ENCODE results near the gene ZMIZ1. TPM values are rescaled to one million over a fixed set of nuclear protein-coding genes. Genes with fewer than 3 reads are reported as not detected.

Gene ZMIZ1
- total RNA-seq, 4 donors from 2014 or later: 71.9 to 104 (median 79.5) TPM

DNA sequence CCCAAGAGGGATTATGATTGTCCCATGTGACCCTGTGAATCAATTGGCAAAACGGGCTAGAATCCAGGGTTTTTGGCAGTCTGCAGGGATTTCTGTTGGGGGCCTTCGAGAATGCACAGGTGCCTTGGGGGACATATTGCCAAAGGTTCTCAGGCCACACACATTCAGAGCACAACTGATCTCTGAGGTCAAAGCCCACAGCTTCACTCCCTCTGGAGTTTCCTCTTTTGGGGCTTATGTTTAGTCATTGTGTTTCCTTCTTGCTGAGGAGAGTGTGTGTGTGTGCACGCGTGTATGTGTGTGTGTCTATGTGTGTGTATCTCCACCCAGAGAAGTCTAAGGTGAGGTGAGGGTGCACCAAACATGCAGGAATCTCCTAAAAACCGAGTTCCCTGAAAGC, 287.3 kb downstream of the ZMIZ1 start:
- TF ChIP-seq CTCF (IDR thresholded peaks at IDR 0.05) (no peak), EP300 (IDR thresholded peaks at IDR 0.05) (no peak), POLR2A (IDR thresholded peaks at IDR 0.05) (no peak), POLR2AphosphoS5 (IDR thresholded peaks at IDR 0.05) (no peak)
- Histone ChIP-seq H3K27ac (no peak overlapping the region), H3K9me3 (no peaks in the 10 kb centered on the region), H3K4me3 (no peak overlapping the region), H3K27me3 (no peaks in the 10 kb centered on the region), H3K36me3 (peaks cover 46% of the 10 kb centered on the region), H3K4me1 (no peaks in the 10 kb centered on the region)
- peak in 1 of 2 donors; percentile 44 for DNase-seq (ENCODE audit: low spot score in 2 of 2)
- WGBS: 94% methylated on average over 5 of the region's 5 CpGs

DNA sequence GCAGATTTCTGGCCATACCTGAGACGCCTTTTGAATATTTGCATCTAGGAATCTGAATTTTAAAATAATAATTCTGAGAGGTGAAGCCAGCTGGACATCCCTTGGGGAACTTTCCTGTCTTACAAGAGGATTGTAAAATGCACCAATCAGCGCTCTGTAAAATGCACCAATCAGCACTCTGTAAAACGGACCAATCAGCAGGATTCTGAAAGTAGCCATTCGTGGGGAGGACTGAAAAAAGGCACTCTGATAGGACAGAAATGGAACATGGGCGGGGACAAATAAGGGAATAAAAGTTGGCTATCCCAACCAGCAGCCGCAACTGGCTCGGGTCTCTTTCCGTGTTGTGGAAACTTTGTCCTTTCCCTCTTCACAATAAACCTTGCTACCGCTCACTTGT, 288.4 kb downstream of the ZMIZ1 start:
- peaks cover 35% of the 10 kb centered on the region for H3K36me3 ChIP-seq
- TF ChIP-seq POLR2A (IDR thresholded peaks at IDR 0.05): no peak
- 97% methylated on average over 9 of the region's 9 CpGs for WGBS
- H3K4me3 ChIP-seq: no peak overlapping the region
- H3K4me1 ChIP-seq: no peaks in the 10 kb centered on the region
- no peaks in the 10 kb centered on the region for H3K27me3 ChIP-seq
- no peak for DNase-seq (ENCODE audit: low spot score in 2 of 2)
- no peak overlapping the region for H3K27ac ChIP-seq
- no peaks in the 10 kb centered on the region for H3K9me3 ChIP-seq

GRCh38 chr10:79358811-79359210, 290.0 kb downstream of the ZMIZ1 start:
- TF ChIP-seq CTCF (IDR thresholded peaks at IDR 0.05) (no peak), POLR2AphosphoS5 (IDR thresholded peaks at IDR 0.05) (no peak), EP300 (IDR thresholded peaks at IDR 0.05) (no peak), POLR2A (IDR thresholded peaks at IDR 0.05) (no peak)
- Histone ChIP-seq H3K27ac (no peak overlapping the region), H3K9me3 (no peaks in the 10 kb centered on the region), H3K4me1 (no peaks in the 10 kb centered on the region), H3K4me3 (no peak overlapping the region), H3K36me3 (peaks cover 19% of the 10 kb centered on the region), H3K27me3 (no peaks in the 10 kb centered on the region)
- peak in 1 of 2 donors; percentile 11 for DNase-seq (ENCODE audit: low spot score in 2 of 2)
- 64% methylated on average over 5 of the region's 5 CpGs for WGBS

GRCh38 chr10:79359816-79360498, 291.2 kb downstream of the ZMIZ1 start:
- H3K36me3 ChIP-seq: peaks cover 10% of the 10 kb centered on the region
- no peak overlapping the region for H3K27ac ChIP-seq
- WGBS: 92% methylated on average over 6 of the region's 6 CpGs
- H3K9me3 ChIP-seq: no peaks in the 10 kb centered on the region
- no peaks in the 10 kb centered on the region for H3K27me3 ChIP-seq
- H3K4me3 ChIP-seq: no peak overlapping the region
- H3K4me1 ChIP-seq: no peaks in the 10 kb centered on the region
- peak in 1 of 2 donors; percentile 13 for DNase-seq (ENCODE audit: low spot score in 2 of 2)
- no peak for TF ChIP-seq EP300 (IDR thresholded peaks at IDR 0.05)
- TF ChIP-seq POLR2A (IDR thresholded peaks at IDR 0.05): no peak
- no peak for TF ChIP-seq POLR2AphosphoS5 (IDR thresholded peaks at IDR 0.05)
- no peak for TF ChIP-seq CTCF (IDR thresholded peaks at IDR 0.05)

DNA sequence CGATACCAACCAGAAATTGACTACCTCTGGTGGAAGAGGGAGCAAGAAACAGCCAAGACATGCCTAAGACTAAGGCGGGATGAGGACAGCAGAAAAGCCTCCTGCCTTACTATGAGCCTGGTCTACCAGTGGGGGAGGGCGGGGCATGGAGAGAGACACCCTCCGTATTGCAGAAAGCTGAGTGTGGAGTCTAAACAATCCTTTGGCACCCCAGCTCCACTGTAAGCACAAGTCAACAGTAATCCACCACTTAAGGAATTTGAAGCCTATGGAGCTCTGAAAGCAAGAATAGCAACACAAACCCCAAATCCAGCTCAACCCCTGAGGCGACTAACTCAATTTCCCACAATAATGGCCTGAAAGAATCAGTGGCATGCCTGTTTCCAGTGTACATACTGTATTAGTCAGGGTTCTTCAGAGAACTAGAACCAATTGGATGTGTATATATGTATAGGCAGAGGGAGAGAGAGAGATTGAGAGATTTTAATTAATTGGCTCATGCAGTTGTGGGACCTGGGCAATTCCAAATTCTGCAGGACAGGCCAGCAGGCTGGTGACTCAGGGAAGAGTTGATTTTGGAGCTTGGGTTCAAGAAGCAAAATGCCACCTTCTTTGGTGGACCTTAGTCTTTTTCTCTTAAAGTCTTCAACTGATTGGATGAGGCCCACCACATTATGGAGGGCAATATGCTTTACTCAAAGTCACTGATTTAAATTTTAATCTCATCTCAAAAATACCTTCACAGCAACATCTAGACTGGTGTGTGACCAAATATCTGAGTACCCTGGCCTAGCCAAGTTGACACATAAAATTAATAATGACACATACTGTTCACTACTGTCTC, 292.0 kb downstream of the ZMIZ1 start:
- Histone ChIP-seq H3K27me3 (no peaks in the 10 kb centered on the region), H3K4me3 (no peak overlapping the region), H3K9me3 (no peaks in the 10 kb centered on the region), H3K36me3 (peaks cover 5% of the 10 kb centered on the region), H3K4me1 (no peaks in the 10 kb centered on the region), H3K27ac (no peak overlapping the region)
- 90% methylated on average over 5 of the region's 5 CpGs for WGBS
- DNase-seq (ENCODE audit: low spot score in 2 of 2): peak in 1 of 2 donors; percentile 16
- TF ChIP-seq POLR2A (IDR thresholded peaks at IDR 0.05) (no peak), POLR2AphosphoS5 (IDR thresholded peaks at IDR 0.05) (no peak), EP300 (IDR thresholded peaks at IDR 0.05) (no peak), CTCF (IDR thresholded peaks at IDR 0.05) (no peak)

Data from suprapubic skin (tissue), 4 donors.